ENCODE measurements around the gene PLCH1.

The PLCH1 gene

GRCh38 chr3:155780291-155780690 is 35.4 kb upstream of the PLCH1 start:
- no peak overlapping the region for H3K4me3 ChIP-seq (ENCODE audit: low read depth, low read length)
- no peak for DNase-seq (ENCODE audit: low read depth)
- TF ChIP-seq, protein P1, sequence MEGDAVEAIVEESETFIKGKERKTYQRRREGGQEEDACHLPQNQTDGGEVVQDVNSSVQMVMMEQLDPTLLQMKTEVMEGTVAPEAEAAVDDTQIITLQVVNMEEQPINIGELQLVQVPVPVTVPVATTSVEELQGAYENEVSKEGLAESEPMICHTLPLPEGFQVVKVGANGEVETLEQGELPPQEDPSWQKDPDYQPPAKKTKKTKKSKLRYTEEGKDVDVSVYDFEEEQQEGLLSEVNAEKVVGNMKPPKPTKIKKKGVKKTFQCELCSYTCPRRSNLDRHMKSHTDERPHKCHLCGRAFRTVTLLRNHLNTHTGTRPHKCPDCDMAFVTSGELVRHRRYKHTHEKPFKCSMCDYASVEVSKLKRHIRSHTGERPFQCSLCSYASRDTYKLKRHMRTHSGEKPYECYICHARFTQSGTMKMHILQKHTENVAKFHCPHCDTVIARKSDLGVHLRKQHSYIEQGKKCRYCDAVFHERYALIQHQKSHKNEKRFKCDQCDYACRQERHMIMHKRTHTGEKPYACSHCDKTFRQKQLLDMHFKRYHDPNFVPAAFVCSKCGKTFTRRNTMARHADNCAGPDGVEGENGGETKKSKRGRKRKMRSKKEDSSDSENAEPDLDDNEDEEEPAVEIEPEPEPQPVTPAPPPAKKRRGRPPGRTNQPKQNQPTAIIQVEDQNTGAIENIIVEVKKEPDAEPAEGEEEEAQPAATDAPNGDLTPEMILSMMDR (IDR thresholded peaks at IDR 0.05; ENCODE audit: insufficient read depth, low read depth, low read length, missing control alignments) = no peak

- TF ChIP-seq, protein P1 (IDR thresholded peaks at IDR 0.05; ENCODE audit: insufficient read depth, low read depth, low read length, missing control alignments) = no peak
- no peak for DNase-seq (ENCODE audit: low read depth)
- no peak overlapping the region for H3K4me3 ChIP-seq (ENCODE audit: low read depth, low read length)
These were observed 33.6 kb upstream of the PLCH1 start for GRCh38 chr3:155778462-155778861.

GRCh38 chr3:155772801-155773200 is 27.9 kb upstream of the PLCH1 start:
- no peak for DNase-seq (ENCODE audit: low read depth)
- TF ChIP-seq, protein P1 (IDR thresholded peaks at IDR 0.05; ENCODE audit: insufficient read depth, low read depth, low read length, missing control alignments) = no peak
- no peak overlapping the region for H3K4me3 ChIP-seq (ENCODE audit: low read depth, low read length)

GRCh38 chr3:155771126-155771525 is 26.3 kb upstream of the PLCH1 start:
- no peak for DNase-seq (ENCODE audit: low read depth)
- no peak overlapping the region for H3K4me3 ChIP-seq (ENCODE audit: low read depth, low read length)
- TF ChIP-seq, protein P1 (IDR thresholded peaks at IDR 0.05; ENCODE audit: insufficient read depth, low read depth, low read length, missing control alignments) = no peak

DNA sequence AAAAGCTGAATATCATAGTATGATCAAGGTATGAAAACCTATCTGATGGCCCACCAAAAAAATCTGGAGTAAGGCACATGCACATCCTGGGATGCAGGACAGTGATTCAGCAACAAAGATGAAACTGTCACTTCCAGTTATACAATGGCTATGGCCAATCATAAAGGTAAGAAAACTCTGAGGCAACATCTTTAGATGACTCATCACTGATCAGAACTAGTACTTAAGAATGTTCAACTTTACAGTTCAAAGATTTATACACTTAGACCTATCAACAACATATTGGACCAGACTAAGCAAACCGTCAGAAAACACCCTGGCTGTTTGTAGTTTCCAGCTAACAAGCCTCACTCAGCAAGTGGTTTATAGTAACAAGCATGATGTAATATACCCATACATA is 21.3 kb upstream of the PLCH1 start:
- no peak for DNase-seq (ENCODE audit: low read depth)
- no peak overlapping the region for H3K4me3 ChIP-seq (ENCODE audit: low read depth, low read length)
- TF ChIP-seq, protein P1 (IDR thresholded peaks at IDR 0.05; ENCODE audit: insufficient read depth, low read depth, low read length, missing control alignments) = no peak

- TF ChIP-seq, protein P1 (IDR thresholded peaks at IDR 0.05; ENCODE audit: insufficient read depth, low read depth, low read length, missing control alignments) = no peak
- no peak overlapping the region for H3K4me3 ChIP-seq (ENCODE audit: low read depth, low read length)
- no peak for DNase-seq (ENCODE audit: low read depth)
These were observed 19.1 kb upstream of the PLCH1 start for GRCh38 chr3:155763870-155764463.

DNA sequence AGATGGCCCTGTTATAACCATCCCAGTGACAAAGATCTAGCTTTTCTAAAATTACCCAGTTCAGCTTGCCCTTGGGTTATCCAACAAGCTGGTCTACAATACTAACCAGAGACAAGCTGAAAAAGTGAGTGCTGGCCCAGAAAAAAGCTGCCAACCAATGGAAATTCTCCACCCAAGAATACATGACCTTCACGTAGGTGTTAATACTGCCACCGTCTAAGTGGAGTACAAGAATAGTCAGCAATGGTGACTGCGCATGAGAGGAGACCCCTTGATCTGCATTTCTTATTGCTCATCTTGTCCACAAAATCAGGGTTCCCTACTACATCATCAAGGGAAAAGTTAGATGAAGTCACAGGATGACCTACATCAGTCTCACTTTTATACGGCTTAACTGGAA is 15.8 kb upstream of the PLCH1 start:
- TF ChIP-seq, protein P1 (IDR thresholded peaks at IDR 0.05; ENCODE audit: insufficient read depth, low read depth, low read length, missing control alignments) = no peak
- DNase-seq (ENCODE audit: low read depth) = no peak
- no peak overlapping the region for H3K4me3 ChIP-seq (ENCODE audit: low read depth, low read length)
